Activated CD4-positive, alpha-beta T cell treated with anti-CD3 and anti-CD28 coated beads, Interleukin-2, amount 10 ng/mL, durations not matched to agents 7 days and 5 days (primary cell): ENCODE measurements around the gene IQSEC2. TPM values are rescaled to one million over a fixed set of nuclear protein-coding genes. Genes with fewer than 3 reads are reported as not detected.

ENCODE experiments used
- CTCF ChIA-PET: fragments of 350-600 bp; sonication (Branson Sonifier 250); formaldehyde crosslinking; loops from one replicate; lab custom pipeline; 2021; ENCODE audit warnings: antibody characterized with exemption; lab: Charles Lee
- POLR2A ChIA-PET: fragments of 350-600 bp; sonication (Branson Sonifier 250); formaldehyde crosslinking; loops from one replicate; lab custom pipeline; 2021; ENCODE audit warnings: antibody characterized with exemption; lab: Charles Lee
- DNase-seq: peaks from one replicate; pipeline ENCODE4 v3.0.0-alpha.2; 2020
- H3K27ac Mint-ChIP-seq: one replicate; pipeline ENCODE4 v1.8.0; 2021; ENCODE audit warnings: mild to moderate bottlenecking, moderate library complexity, mixed read lengths
- H3K27me3 Mint-ChIP-seq: one replicate; pipeline ENCODE4 v1.8.0; 2021; ENCODE audit warnings: mixed read lengths
- H3K36me3 Mint-ChIP-seq: one replicate; pipeline ENCODE4 v1.8.0; 2021; ENCODE audit warnings: low read depth, mixed read lengths
- H3K4me1 Mint-ChIP-seq: one replicate; pipeline ENCODE4 v1.8.0; 2021; ENCODE audit warnings: mixed read lengths
- H3K4me3 Mint-ChIP-seq: one replicate; pipeline ENCODE4 v1.8.0; 2021; ENCODE audit warnings: mild to moderate bottlenecking, moderate library complexity, mixed read lengths
- H3K9me3 Mint-ChIP-seq: one replicate; pipeline ENCODE4 v1.8.0; 2021; ENCODE audit warnings: mixed read lengths
- total RNA-seq, 2 experiments: library from RNA; stranded (reverse); gene quantifications; one replicate each; pipeline ENCODE4 v1.2.3, GENCODE V29; 2021

IQSEC2 gene
- total RNA-seq, 2 experiments from 2014 or later: 0.10 to 0.12 TPM

DNA sequence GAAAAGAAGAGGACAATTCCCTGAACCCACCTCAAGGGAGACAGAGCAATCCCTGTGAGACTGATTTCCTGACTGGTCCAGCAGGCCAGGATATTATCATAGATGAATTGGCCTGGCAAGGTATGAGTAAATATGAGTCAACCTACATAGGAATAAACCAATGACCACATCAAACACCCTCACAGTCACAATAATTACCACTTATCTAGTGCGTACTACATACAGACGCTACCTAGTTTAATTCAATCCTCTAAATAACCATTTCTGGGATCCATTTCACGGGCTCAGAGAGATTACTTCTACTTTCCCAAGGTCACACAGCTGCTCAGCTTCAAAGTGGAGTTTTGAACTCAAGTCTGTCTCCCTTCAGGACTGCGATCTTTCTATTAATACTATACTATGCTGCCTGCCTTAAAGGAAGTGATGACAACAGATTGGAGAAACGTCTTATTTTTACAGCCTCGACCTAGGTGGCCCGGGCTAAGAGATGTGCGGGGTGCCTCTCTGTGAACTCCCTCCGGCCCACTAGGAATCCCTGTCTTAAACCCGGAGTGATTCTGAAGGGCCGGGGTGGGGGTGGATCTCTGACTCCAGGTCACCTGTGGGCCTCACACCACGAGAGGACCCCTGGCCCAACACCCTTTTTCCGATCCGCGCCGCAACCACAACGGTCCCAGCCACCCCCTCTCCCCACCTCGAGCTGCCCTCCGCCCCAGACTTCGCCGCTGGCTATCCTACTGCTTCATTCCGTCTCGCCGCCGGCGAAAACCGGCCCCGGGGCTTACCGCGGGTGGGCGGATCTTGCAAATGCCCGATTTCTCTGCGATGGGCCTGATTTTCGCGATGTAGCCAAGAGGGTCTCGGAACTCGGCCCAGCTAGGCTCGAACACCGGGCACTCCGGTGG, 57.2 kb downstream of the IQSEC2 start:
- Mint-ChIP-seq H3K36me3 (peaks cover 16% of the 10 kb centered on the region), H3K4me3 (peak overlapping the region; percentile 90), H3K27ac (peak overlapping the region; percentile 98), H3K27me3 (no peaks in the 10 kb centered on the region), H3K4me1 (peaks cover 44% of the 10 kb centered on the region), H3K9me3 (no peaks in the 10 kb centered on the region)
- DNase-seq: peak; percentile 6
- ChIA-PET CTCF (interaction anchor here (0.8 kb wide), 1 partner anchor 23 kb away, joined by 3 read pairs; no protein-coding TSS in a partner anchor), POLR2A (no interaction called here)

DNA sequence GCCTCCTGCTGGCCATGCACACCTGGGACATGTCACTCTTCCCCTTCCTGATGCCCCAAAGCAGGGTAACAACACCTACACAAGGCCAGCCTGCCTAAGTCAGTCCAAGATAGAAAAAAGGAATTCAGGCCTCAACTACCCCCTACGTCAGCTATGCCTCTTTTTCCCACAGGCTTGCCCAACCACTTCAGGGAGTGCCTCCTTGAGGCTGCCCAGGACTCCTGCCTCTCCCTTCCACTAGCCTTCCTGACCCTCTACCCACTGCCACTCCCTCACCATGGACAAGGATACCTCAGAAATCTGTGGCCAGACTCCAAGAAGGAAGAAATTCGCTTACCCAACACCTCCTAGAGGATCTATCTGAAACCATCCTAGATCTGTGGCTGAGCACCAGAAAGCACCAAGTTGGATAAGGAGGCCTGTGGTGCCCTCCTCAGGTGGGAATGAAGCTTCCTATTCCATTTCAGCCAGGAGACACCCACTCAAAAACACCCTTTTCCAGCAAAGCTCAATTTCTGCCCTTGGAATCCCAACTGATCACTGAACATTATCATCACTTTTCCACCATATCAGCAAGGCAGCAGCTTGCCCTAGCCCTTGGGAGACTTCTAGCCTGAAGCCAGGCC, 58.2 kb downstream of the IQSEC2 start:
- Mint-ChIP-seq H3K4me1 (peaks cover 44% of the 10 kb centered on the region), H3K27ac (peak overlapping the region; percentile 98), H3K4me3 (peak overlapping the region; percentile 90), H3K9me3 (no peaks in the 10 kb centered on the region), H3K27me3 (no peaks in the 10 kb centered on the region), H3K36me3 (peaks cover 16% of the 10 kb centered on the region)
- no peak for DNase-seq
- ChIA-PET CTCF (interaction anchor here (0.8 kb wide), 1 partner anchor 22 kb away, joined by 3 read pairs; no protein-coding TSS in a partner anchor), POLR2A (no interaction called here)

Other genes starting within 250 kb of the IQSEC2 start
- gene GPR173, start 232.8 kb downstream of the IQSEC2 start, total RNA-seq: not detected
- gene TSPYL2, start 199.2 kb downstream of the IQSEC2 start, total RNA-seq: 10 to 100 TPM; 15.3 to 18.9 TPM
- gene KANTR, start 187.4 kb downstream of the IQSEC2 start, total RNA-seq: 10 to 100 TPM in 1 of 2 experiments, 1 to 10 TPM in 1; 9.7 to 10.5 TPM
- gene KDM5C, start 56.4 kb downstream of the IQSEC2 start, total RNA-seq: 10 to 100 TPM; 77.2 to 81.2 TPM
- 100 to 1,000 TPM; 157 to 159 TPM for gene SMC1A, start 141.1 kb upstream of the IQSEC2 start, total RNA-seq
- 1 to 10 TPM; 1.1 to 1.4 TPM for gene RIBC1, start 141.3 kb upstream of the IQSEC2 start, total RNA-seq
- gene HSD17B10, start 152.8 kb upstream of the IQSEC2 start, total RNA-seq: 100 to 1,000 TPM in 1 of 2 experiments, 10 to 100 TPM in 1; 99.6 to 105 TPM